Heart right ventricle (tissue), 16 donors: ENCODE results near the gene CCDC106. TPM values are rescaled to one million over a fixed set of nuclear protein-coding genes. Genes with fewer than 3 reads are reported as not detected.
A peak's percentile ranks its signal among the peaks of the same experiment; 100 is the strongest.

Experiments used
- ATAC-seq, 8 donors: fragments of 200-7000 bp; cut with Tn5 transposase; one replicate each; pipeline ENCODE4 v1.9.1; 2020; ENCODE audit warnings: mild to moderate bottlenecking in 8 of 8, moderate library complexity in 8 of 8, moderate number of reproducible peaks in 1 of 8
- DNase-seq, 2 donors: peaks; one replicate each; pipeline ENCODE4 v3.0.0-alpha.2; 2020
- H3K27ac ChIP-seq, 10 donors: fragments of 200-600 bp; sonication (generic) in 2 of 10; one replicate each; pipeline versions ENCODE4 v1.5.0 to v1.8.0; 2020 to 2022; ENCODE audit warnings: mild to moderate bottlenecking in 3 of 10
- H3K27me3 ChIP-seq, 7 donors: fragments of 200-600 bp; one replicate each; pipeline ENCODE4 v1.8.0; 2021 to 2022; ENCODE audit warnings: mild to moderate bottlenecking in 2 of 7
- H3K36me3 ChIP-seq, 9 donors: fragments of 200-600 bp; sonication (generic) in 1 of 9; one replicate each; pipeline versions ENCODE4 v1.5.0 to v1.8.0; 2020 to 2022; ENCODE audit warnings: mild to moderate bottlenecking in 2 of 9
- H3K4me1 ChIP-seq, 9 donors: fragments of 200-600 bp; sonication (generic) in 1 of 9; one replicate each; pipeline versions ENCODE4 v1.5.0 to v1.8.0; 2020 to 2022; ENCODE audit warnings: mild to moderate bottlenecking in 4 of 9
- H3K4me3 ChIP-seq, 10 donors: fragments of 200-600 bp; sonication (generic) in 2 of 10; one replicate each; pipeline versions ENCODE4 v1.5.0 to v1.8.0; 2020 to 2022; ENCODE audit warnings: mild to moderate bottlenecking in 7 of 10, moderate library complexity in 2 of 10
- H3K9me3 ChIP-seq, 11 donors: fragments of 200-600 bp in 10 of 11; sonication (generic) in 2 of 11; one replicate each; pipeline versions ENCODE4 v1.5.0 to v1.8.0; 2013 to 2022; ENCODE audit warnings: mild to moderate bottlenecking in 2 of 11, control low read depth in 1 of 11, moderate library complexity in 1 of 11
- CTCF ChIP-seq, 9 donors: fragments of 200-600 bp; sonication (generic) in 2 of 9; IDR thresholded peaks; one replicate each; pipeline versions ENCODE4 v1.5.0 to v1.8.0; 2021 to 2022; ENCODE audit warnings: antibody characterized with exemption in 9 of 9, mild to moderate bottlenecking in 5 of 9, moderate library complexity in 1 of 9
- WGBS, 2 donors: extraction: QIAGEN DNeasy Blood & Tissue Kit; methylation state at CpG; one replicate each; pipeline ENCODE4 v1.1.7; 2013; ENCODE audit warnings: inconsistent platforms in 1 of 2; 5-methylcytosine and 5-hydroxymethylcytosine counted together
- intact Hi-C, 10 donors: fragments of 100-400 bp; cut with DNase I; formaldehyde crosslinking; loops; one replicate each; pipeline versions ENCODE4 v1.11.1 to v1.14.2; 2022
- polyA plus RNA-seq, 2 donors: library from polyadenylated mRNA; stranded (reverse); fragments of 200-250 nt; gene quantifications; one replicate each; pipeline ENCODE4 v1.2.3, GENCODE V29; 2013
- total RNA-seq, 10 donors: library from RNA; stranded (reverse); fragmentation: NEBNext Ultra II Directional in 3 of 10; extraction: Animal tissue kit (Norgen Biotek cat#: 25700) in 3 of 10; gene quantifications; one replicate each; pipeline versions ENCODE4 v1.2.1 to v1.2.4, GENCODE V29; 2021 to 2023
- donor health status: Arrhythmogenic right ventricular cardiomyopathy.
- donor health status: ischemic (EF 13 %, LVEDD 7.1; RV severe dilation, severe dysfunction).
- donor health status: healthy with polysubstance abuse.
- donor health status: DM: no; HTN: yes; CAD: no.
- donor health status: DM: no; HTN: no; CAD: no.
- donor health status: ischemic (EF 25% LVEDD 6.9; RV normal size, moderate dysfunction).
- donor health status: ischemic (EF 25% LVEDD 5.7; RV mildly dilated, moderate dysfunction).
- donor health status: healthy.
- donor health status: DM: yes; HTN: yes; CAD: no.
- donor health status: Ischemic cardiomyopathy.
- donor health status: ischemic (EF 35%, LVEDD 5.7; RV mildly dilated, moderate dysfunction).
- donor health status: nonischemic (EF 11% LVEDD 7.7; RV severe dilation, severe dysfunction).
- donor health status: DM: yes; HTN: yes; CAD: no.
- donor health status: PGD.
- donor health status: ischemic (EF 29% LVEDD 5.4; RV normal size, mild dysfunction).
- donor health status: nonischemic (EF 23%, LVEDD 6.1; RV moderate dilation, normal function).

Gene CCDC106
- total and polyA plus RNA-seq, 12 donors, result 12.1 to 29.6 (median 14.4) TPM

DNA sequence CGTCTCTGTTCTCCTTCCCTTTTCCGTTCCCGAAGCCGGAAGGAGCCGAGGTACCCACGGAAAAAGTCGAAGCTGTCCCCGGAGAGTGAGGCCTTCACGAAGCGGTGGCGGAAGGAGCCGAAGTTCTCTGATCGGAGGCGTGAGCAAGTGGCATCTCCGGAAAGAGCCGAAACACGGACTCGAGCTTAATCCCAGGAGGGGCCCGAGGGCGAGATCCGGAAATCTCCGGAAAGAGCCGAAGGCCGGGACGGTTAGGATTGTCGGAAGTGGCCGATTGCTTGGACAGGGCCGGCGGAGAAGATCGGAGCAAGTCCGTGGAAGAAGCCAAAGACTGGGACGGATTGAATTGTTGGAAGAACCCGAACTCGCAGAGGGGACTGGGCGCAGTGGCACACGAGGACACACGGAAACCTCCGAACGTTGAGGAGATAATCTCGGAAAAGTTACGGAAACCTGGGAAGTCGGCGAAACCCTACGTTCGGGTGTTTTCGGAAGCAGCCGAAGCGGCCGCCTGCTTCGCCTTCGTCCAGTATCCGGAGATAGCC is 6.4 kb downstream of the CCDC106 start:
- no peak for TF ChIP-seq CTCF (IDR thresholded peaks at IDR 0.05)
- DNase-seq (peak; percentile 98 to 100), ATAC-seq (peak; percentile 77 to 89 (median 82))
- Histone ChIP-seq H3K4me3 (peak overlapping the region; percentile 78 to 99 (median 90)), H3K36me3 (peaks cover 0 to 22% (median 0%) of the 10 kb centered on the region in 9 donors), H3K27me3 (no peaks in the 10 kb centered on the region), H3K9me3 (no peaks in the 10 kb centered on the region), H3K4me1 (peaks cover 33 to 54% (median 48%) of the 10 kb centered on the region in 9 donors), H3K27ac (peak overlapping the region; percentile 95 to 100 (median 99))
- WGBS, 2 donors, result 0% methylated on average over 52 of the region's 52 CpGs
- intact Hi-C loops, result loop anchor here in 2 of 10 donors (1.0 kb wide), 1 partner anchor 21 kb away; the partner anchor contains the start of gene EPN1 (in 2 of the 2)

DNA sequence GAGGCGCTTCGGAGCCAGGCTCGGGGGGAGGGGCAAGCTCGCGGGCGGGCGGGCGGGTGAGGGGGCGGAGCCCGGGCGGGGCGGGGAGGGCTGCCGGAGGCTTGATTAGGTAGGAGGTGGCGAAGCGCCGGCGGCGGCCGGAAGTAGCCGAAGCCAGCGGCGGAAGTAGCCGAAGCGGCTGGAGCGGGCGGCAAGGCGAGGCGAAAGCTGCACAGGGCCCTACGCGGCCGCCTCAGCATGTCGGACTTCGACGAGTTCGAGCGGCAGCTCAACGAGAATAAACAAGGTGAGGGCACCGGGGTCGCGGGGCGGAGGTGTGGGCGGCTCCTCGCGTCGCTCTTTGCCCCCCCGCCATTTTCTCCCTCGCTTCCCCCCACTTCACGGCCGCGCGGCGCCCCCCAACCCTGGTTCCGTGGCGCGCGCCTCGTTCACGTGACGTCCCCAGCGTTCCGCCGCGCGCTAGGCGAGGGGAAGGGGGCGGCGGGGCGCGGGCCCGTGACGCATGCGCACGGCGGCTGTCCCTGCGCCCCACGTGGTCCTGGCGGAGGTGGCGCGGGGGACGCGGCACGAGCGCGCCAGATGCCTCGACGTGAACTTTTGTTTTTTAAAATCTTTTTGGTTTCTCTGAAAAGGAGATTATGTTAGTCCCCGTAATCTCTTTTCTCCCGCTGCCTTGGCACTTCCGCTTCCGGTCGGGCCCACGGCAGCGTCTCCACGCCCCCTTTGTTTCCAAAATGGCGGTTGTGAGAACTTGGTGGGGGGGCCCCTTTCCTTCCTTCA is 7.0 kb downstream of the CCDC106 start, which contains the start of gene U2AF2:
U2AF2 (plus strand) TSS at position 168 of the 780 bp plus-strand sequence; CDS start at position 238, 70 bp downstream.
- ATAC-seq (peak; percentile 10 to 69 (median 60)), DNase-seq (peak; percentile 96 to 98)
- intact Hi-C loops, result loop anchor here in 3 of 10 donors (1.0 kb wide), 1 partner anchor 20 kb away; the partner anchor contains the start of gene EPN1 (in 3 of the 3)
- Histone ChIP-seq H3K4me1 (peaks cover 35 to 57% (median 54%) of the 10 kb centered on the region in 9 donors), H3K27me3 (no peaks in the 10 kb centered on the region), H3K27ac (peak within 1 kb of the TSS; percentile 95 to 100 (median 99)), H3K36me3 (peaks cover 0 to 29% (median 6%) of the 10 kb centered on the region in 9 donors), H3K4me3 (peak within 1 kb of the TSS; percentile 78 to 99 (median 90)), H3K9me3 (no peaks in the 10 kb centered on the region)
- 0% methylated on average over 93 to 95 of the region's 95 CpGs for WGBS, 2 donors
- TF ChIP-seq CTCF (IDR thresholded peaks at IDR 0.05), result no peak

DNA sequence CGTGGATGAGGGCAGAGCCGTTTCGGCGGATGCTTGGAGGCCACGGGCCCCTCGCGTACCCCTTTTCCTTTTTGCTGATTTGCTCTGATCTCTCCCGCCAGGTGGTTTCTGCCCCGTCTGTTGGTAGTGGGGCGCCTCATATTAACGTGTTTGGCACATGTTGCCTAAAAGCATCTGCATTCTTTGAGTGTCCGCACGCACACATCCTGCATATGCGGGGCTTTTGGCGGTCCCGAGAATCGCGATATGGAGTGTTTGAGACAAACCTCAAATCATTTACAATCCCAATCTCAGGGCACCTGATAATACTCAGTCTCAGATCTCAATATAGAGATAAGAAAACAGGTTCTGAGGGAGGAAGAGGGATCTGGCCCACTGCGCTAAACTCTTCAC is 7.6 kb downstream of the CCDC106 start:
- ATAC-seq, result no peak
- peak overlapping the region; percentile 95 to 100 (median 99) for H3K27ac ChIP-seq
- H3K4me3 ChIP-seq, result peak overlapping the region; percentile 78 to 99 (median 90)
- H3K27me3 ChIP-seq, result no peaks in the 10 kb centered on the region
- DNase-seq, result no peak
- TF ChIP-seq CTCF (IDR thresholded peaks at IDR 0.05), result no peak
- intact Hi-C loops, result loop anchor here in 2 of 10 donors (1.0 to 2.0 kb wide), 2 partner anchors 17 to 20 kb away; partner anchors contain the start of gene EPN1 (in 1 of the 2)
- no peaks in the 10 kb centered on the region for H3K9me3 ChIP-seq
- H3K4me1 ChIP-seq, result peaks cover 35 to 61% (median 54%) of the 10 kb centered on the region in 9 donors
- H3K36me3 ChIP-seq, result peaks cover 0 to 33% (median 8%) of the 10 kb centered on the region in 9 donors
- WGBS, 2 donors, result 1 to 2% methylated on average over 19 of the region's 19 CpGs

GRCh38 chr19:55656552-55656951 is 8.5 kb downstream of the CCDC106 start:
- no peak overlapping the region for H3K27ac ChIP-seq
- TF ChIP-seq CTCF (IDR thresholded peaks at IDR 0.05), result no peak
- 51 to 54% methylated on average over 7 of the region's 7 CpGs for WGBS, 2 donors

More at GRCh38 chr19:55656552-55656951, 8.5 kb downstream of the CCDC106 start:
- Histone ChIP-seq H3K4me1 (peaks cover 35 to 62% (median 54%) of the 10 kb centered on the region in 9 donors), H3K4me3 (peak overlapping the region in 9 of 10 donors; percentile 78 to 99 (median 89)), H3K36me3 (peaks cover 0 to 36% (median 8%) of the 10 kb centered on the region in 9 donors), H3K27me3 (no peaks in the 10 kb centered on the region), H3K9me3 (no peaks in the 10 kb centered on the region)
- intact Hi-C loops, result loop anchor here in 1 of 10 donors (2.0 kb wide), 1 partner anchor 16 kb away; no protein-coding TSS in a partner anchor
- DNase-seq (no peak), ATAC-seq (no peak)
